Measurements from ENCODE around the gene NT5E.

DNA sequence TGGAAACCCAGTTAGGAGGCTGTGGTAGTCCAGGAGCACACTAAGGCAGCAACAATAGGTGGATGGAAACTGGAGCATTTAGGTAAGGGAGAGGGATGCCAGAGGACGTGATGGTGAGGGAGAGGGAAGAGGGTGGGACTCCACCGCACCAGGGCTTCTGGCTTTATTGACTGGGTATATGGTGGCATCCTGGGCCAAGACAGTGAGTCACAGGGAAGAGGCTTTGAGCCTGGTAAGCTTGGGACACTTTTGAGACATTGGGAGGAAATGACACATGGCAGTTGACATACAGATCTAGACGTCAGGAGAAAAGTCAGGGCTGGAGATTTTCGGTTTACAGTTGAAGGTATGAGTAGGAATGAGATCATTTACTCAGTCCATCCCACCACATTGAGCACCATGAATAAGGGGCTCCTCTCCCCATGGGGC is 14.9 kb downstream of the NT5E start:
- TF ChIP-seq, protein P1, sequence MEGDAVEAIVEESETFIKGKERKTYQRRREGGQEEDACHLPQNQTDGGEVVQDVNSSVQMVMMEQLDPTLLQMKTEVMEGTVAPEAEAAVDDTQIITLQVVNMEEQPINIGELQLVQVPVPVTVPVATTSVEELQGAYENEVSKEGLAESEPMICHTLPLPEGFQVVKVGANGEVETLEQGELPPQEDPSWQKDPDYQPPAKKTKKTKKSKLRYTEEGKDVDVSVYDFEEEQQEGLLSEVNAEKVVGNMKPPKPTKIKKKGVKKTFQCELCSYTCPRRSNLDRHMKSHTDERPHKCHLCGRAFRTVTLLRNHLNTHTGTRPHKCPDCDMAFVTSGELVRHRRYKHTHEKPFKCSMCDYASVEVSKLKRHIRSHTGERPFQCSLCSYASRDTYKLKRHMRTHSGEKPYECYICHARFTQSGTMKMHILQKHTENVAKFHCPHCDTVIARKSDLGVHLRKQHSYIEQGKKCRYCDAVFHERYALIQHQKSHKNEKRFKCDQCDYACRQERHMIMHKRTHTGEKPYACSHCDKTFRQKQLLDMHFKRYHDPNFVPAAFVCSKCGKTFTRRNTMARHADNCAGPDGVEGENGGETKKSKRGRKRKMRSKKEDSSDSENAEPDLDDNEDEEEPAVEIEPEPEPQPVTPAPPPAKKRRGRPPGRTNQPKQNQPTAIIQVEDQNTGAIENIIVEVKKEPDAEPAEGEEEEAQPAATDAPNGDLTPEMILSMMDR (IDR thresholded peaks at IDR 0.05): no peak
- TF ChIP-seq POLR2A (IDR thresholded peaks at IDR 0.05): no peak
